ENCODE results near the gene PTGES.
"Not testable (repeated sequence)": the region's sequence is repeated elsewhere in the genome, so short reads cannot be mapped to it uniquely, and the experiment has no call there.

The PTGES gene

DNA sequence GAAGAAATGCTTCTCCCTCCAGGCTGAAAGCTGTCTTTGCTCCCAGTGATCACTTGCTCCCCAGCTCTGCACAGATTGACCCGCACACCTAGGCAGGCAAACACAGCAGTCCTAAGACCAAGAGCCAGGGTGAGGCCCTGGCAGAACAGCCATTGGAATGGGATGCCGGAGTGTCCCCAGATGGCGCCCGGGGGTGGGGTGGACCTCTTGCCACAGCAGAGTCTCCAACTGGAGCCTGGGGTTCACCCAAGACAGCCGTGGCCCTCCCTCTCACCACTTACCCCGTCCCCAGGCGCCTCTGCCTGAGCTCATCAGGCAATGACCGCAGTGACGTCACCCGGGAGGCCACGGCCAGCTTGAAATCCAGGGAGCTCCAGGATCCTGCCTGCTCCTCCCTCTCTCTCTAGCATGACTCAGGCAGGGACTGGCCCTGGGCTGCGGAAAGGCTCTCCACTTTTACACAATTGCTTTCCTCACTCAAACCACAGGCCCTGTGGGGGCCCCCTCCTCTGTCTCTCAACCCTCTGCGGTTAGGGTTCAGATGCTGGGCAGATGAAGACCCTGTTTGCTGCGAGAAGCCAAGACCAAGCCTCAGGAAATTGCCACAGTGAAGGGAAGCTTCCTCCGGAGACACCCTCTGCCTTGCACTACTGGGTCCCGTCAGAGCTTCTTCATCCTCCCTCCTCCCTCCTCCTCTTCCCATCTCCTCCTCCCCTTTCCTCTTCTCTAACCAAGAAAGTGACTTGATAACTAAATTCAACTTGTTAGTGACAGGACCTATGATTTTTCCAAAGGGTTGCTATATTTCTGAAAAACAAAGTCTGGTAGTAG lies 24.3 kb upstream of the PTGES start:
- Histone ChIP-seq H3K27ac (peak overlapping the region; percentile 62 to 80), H3K4me3 (peak overlapping the region; percentile 45)
- DNase-seq (ENCODE audit: low spot score), result peak; percentile 97
- TF ChIP-seq, protein P1, sequence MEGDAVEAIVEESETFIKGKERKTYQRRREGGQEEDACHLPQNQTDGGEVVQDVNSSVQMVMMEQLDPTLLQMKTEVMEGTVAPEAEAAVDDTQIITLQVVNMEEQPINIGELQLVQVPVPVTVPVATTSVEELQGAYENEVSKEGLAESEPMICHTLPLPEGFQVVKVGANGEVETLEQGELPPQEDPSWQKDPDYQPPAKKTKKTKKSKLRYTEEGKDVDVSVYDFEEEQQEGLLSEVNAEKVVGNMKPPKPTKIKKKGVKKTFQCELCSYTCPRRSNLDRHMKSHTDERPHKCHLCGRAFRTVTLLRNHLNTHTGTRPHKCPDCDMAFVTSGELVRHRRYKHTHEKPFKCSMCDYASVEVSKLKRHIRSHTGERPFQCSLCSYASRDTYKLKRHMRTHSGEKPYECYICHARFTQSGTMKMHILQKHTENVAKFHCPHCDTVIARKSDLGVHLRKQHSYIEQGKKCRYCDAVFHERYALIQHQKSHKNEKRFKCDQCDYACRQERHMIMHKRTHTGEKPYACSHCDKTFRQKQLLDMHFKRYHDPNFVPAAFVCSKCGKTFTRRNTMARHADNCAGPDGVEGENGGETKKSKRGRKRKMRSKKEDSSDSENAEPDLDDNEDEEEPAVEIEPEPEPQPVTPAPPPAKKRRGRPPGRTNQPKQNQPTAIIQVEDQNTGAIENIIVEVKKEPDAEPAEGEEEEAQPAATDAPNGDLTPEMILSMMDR (IDR thresholded peaks at IDR 0.05), result no peak

DNA sequence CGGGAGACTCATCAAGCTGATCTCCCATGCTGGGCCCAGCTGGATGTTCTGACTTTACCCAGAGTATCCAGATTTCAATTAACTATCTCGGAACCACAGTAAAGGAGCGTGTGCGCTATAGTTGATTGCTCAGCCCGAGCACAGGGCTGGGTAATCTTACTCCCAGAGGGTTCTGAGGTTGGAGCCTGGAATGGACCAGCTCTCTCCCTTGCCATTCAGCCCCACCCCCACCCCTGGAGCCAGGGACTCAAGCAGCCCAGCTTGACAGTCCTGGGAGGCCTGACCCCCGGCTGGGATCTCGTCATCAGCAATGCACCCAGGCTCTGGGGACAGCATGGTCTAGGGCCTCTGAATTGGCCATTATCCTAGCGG lies 23.7 kb upstream of the PTGES start:
- peak overlapping the region; percentile 45 for H3K4me3 ChIP-seq
- DNase-seq (ENCODE audit: low spot score), result no peak

DNA sequence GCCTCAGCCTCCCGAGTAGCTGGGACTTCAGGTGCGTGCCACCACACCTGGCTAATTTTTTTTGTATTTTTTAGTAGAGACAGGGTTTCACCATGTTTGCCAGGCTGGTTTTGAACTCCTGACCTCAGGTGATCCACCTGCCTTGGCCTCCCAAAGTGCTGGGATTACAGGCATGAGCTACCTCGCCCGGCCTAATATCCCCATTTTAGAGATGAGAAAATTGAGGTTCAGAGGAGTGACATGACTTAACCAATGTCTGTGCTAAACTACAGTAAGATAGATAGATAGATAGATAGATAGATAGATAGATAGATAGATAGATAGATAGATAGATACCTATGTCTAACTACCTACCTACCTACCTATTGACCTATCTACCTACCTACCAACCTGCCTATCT lies 23.3 kb upstream of the PTGES start:
- peak overlapping the region in 1 of 2 donors; percentile 80 for H3K27ac ChIP-seq
- H3K4me3 ChIP-seq; DNase-seq (ENCODE audit: low spot score): not testable (repeated sequence)

More for the DNA sequence above, 23.7 kb upstream of the PTGES start:
- TF ChIP-seq, protein P1 (IDR thresholded peaks at IDR 0.05), result no peak
- peak overlapping the region; percentile 36 to 80 for H3K27ac ChIP-seq

DNA sequence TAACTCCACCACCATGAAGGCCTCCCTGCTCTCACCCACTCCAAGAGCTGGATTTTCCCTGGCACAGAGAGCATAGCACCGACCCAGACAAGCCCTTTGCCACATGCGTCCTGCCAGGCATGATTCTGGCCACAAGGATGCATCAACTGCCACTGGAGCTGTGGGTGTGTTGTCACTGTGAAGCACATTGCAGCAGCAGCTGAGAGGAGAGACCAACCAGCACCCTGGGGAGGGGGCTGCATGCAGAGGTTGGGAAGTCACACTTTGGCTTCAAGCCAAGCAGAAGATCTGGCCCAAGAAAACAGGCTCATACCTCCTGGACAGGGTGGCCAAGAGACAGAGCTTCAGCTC lies 22.6 kb upstream of the PTGES start:
- no peak overlapping the region for H3K27ac ChIP-seq
- no peak overlapping the region for H3K4me3 ChIP-seq
- no peak for DNase-seq (ENCODE audit: low spot score)
- TF ChIP-seq, protein P1 (IDR thresholded peaks at IDR 0.05), result no peak

DNA sequence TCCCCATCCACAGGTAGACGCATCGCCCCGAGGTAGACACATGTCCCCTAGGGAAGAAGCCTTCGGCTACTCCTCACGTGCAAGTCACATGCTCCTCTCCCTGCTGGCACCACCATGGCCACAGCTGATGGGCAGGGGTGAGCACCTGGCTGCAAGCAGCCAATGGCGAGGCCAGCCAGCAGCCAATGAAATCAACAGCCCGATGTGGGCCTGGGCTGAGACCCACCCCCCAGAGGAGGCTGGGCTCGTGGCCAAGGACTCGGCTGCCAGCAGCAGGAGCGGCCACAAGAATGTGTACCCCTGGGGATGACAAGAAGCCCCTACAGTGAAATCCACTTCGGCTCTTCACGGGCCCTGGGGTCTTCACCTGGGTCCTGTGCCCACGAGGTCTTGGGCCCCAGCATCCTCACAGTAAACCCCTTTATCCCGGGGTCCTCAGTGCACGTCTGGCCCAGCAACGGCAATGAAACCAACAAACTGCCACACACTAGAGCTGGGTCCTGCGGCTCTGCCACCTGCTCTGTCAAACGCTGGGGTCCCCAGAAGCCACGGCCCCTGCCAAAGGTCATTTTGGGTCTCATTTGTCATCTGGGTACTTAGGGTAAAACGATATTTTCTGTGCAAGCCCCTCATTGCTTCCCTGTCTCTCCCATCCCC lies 22.1 kb upstream of the PTGES start:
- DNase-seq (ENCODE audit: low spot score), result no peak
- no peak overlapping the region for H3K27ac ChIP-seq
- H3K4me3 ChIP-seq, result no peak overlapping the region
- TF ChIP-seq, protein P1 (IDR thresholded peaks at IDR 0.05), result no peak

DNA sequence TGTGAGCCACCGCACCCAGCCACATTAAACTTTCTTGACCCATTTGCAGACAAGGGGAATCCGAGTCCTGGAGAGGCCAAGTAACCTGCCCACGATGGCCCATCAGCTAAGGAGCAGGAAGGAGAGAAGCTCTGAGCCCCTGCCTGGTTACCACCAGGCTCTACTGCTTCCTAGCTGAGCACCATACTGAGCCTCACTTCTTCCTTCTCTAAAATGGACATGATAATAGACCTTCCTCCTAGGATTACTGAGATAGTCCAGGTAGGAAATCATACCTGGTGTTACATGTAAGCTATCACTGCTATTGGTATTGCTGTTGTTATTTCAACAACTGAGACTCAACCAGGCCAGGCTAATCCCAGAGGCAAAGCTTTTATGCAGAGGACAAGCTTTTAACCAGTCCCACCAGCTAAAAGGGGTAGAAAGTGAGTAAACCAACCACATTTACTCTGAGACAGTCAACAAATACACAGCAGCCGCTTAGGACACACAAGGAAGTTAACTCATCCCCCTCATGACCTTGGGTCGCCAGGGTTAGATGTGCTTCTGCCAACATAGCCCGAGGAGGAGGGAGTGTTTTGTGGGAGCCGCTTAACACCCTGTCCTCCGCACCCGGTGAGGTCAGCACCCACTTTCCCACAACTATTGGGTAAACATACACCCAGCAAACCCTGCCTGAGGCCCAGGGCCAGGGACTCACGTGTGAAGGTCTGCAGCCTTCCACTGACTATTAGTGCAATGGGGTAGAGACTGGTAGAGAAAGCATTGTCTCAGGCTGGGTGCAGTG lies 20.6 kb upstream of the PTGES start:
- TF ChIP-seq, protein P1 (IDR thresholded peaks at IDR 0.05), result no peak
- no peak for DNase-seq (ENCODE audit: low spot score)
- Histone ChIP-seq H3K27ac (no peak overlapping the region), H3K4me3 (no peak overlapping the region)

DNA sequence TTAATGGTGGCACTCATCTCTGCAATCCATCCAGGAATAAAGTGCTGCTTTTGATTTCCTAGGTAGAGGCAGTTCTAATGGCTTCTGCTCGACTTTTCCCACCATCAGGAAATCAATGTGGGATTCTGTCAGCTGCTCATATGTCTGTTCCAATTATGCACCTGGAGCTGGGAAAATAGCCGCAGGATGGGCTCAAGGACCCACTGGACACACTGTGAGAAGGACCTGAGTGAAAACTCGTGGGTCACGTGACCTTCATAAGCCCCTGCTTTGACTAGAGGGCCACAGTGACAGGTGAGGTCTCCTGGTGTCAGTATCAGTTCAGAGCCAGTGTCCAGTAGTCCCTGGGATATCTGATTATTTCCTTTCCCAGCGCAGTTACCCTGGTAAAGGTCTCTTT lies 17.9 kb upstream of the PTGES start:
- DNase-seq (ENCODE audit: low spot score), result no peak
- TF ChIP-seq, protein P1 (IDR thresholded peaks at IDR 0.05), result no peak
- Histone ChIP-seq H3K27ac (no peak overlapping the region), H3K4me3 (no peak overlapping the region)

All from coronary artery (tissue), 2 donors.